HEK293 (cell line): ENCODE measurements around the gene RAB11A.

Source experiments
- MZF1 ChIP-seq: fragments of 450-650 bp; formaldehyde crosslinking; IDR thresholded peaks from 2 replicates; pipeline ENCODE4 v1.5.1; 2017; ENCODE audit warnings: missing biosample characterization, missing genetic modification characterization, borderline replicate concordance
- SCRT2 ChIP-seq: fragments of 450-650 bp; formaldehyde crosslinking; IDR thresholded peaks from 2 replicates; pipeline ENCODE4 v1.5.1; 2016; ENCODE audit warnings: missing biosample characterization, missing genetic modification characterization
- ZBTB1 ChIP-seq: fragments of 450-650 bp; formaldehyde crosslinking; IDR thresholded peaks from 2 replicates; pipeline ENCODE4 v1.5.1; 2016; ENCODE audit warnings: missing biosample characterization, missing genetic modification characterization
- ZNF2 ChIP-seq: fragments of 450-650 bp; formaldehyde crosslinking; IDR thresholded peaks from 2 replicates; pipeline ENCODE4 v1.5.1; 2016; ENCODE audit warnings: missing biosample characterization, missing genetic modification characterization
- ZNF391 ChIP-seq: fragments of 450-650 bp; formaldehyde crosslinking; IDR thresholded peaks from 2 replicates; pipeline ENCODE4 v1.5.1; 2016; ENCODE audit warnings: low read depth, missing biosample characterization, missing genetic modification characterization, borderline replicate concordance
- TF ChIP-seq, protein P1 (sequence below): fragments of 450-650 bp; formaldehyde crosslinking; IDR thresholded peaks from 2 replicates; pipeline ENCODE4 v1.5.1; 2016; ENCODE audit warnings: missing biosample characterization, missing genetic modification characterization
- TF ChIP-seq, protein P2 (sequence below): fragments of 450-650 bp; formaldehyde crosslinking; IDR thresholded peaks from 2 replicates; pipeline ENCODE4 v1.5.1; 2016; ENCODE audit warnings: missing biosample characterization, missing genetic modification characterization

DNA sequence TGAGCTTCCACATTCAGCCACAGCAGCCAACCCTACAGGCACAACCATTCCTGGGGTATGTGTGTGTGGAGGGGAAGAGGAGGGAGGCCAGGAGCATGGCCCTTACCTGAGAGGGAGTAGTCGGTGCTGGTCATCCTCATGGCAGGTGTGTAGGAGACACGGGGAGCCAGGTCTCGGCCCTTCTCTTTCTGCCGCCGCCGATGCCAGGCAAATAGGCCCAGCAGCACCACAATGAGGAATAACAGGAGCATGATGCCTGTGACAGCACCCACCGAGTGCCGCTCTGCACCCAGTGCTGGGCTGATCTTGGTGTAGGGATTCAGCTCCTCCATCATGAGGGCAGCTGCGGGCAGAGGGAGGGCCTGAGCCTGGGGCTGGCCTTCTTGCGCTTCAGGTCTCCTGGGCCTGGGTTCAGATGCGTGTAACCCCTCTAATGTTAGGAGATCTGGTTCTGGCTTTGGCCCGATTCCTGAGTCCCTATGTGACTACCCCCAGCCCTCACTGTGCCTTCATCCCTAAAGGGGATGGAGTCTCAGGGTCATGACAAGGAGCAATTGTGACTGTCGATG, 44.4 kb downstream of the RAB11A start:
- TF ChIP-seq, protein P1, sequence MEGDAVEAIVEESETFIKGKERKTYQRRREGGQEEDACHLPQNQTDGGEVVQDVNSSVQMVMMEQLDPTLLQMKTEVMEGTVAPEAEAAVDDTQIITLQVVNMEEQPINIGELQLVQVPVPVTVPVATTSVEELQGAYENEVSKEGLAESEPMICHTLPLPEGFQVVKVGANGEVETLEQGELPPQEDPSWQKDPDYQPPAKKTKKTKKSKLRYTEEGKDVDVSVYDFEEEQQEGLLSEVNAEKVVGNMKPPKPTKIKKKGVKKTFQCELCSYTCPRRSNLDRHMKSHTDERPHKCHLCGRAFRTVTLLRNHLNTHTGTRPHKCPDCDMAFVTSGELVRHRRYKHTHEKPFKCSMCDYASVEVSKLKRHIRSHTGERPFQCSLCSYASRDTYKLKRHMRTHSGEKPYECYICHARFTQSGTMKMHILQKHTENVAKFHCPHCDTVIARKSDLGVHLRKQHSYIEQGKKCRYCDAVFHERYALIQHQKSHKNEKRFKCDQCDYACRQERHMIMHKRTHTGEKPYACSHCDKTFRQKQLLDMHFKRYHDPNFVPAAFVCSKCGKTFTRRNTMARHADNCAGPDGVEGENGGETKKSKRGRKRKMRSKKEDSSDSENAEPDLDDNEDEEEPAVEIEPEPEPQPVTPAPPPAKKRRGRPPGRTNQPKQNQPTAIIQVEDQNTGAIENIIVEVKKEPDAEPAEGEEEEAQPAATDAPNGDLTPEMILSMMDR, result no peak
- no peak for TF ChIP-seq ZNF391 (tag by site-specific recombination)
- TF ChIP-seq, protein P2, sequence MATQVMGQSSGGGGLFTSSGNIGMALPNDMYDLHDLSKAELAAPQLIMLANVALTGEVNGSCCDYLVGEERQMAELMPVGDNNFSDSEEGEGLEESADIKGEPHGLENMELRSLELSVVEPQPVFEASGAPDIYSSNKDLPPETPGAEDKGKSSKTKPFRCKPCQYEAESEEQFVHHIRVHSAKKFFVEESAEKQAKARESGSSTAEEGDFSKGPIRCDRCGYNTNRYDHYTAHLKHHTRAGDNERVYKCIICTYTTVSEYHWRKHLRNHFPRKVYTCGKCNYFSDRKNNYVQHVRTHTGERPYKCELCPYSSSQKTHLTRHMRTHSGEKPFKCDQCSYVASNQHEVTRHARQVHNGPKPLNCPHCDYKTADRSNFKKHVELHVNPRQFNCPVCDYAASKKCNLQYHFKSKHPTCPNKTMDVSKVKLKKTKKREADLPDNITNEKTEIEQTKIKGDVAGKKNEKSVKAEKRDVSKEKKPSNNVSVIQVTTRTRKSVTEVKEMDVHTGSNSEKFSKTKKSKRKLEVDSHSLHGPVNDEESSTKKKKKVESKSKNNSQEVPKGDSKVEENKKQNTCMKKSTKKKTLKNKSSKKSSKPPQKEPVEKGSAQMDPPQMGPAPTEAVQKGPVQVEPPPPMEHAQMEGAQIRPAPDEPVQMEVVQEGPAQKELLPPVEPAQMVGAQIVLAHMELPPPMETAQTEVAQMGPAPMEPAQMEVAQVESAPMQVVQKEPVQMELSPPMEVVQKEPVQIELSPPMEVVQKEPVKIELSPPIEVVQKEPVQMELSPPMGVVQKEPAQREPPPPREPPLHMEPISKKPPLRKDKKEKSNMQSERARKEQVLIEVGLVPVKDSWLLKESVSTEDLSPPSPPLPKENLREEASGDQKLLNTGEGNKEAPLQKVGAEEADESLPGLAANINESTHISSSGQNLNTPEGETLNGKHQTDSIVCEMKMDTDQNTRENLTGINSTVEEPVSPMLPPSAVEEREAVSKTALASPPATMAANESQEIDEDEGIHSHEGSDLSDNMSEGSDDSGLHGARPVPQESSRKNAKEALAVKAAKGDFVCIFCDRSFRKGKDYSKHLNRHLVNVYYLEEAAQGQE, result no peak
- TF ChIP-seq ZBTB1, result no peak
- TF ChIP-seq SCRT2, result no peak
- no peak for TF ChIP-seq ZNF2 (tag by site-specific recombination)
- TF ChIP-seq MZF1, result no peak
